ENCODE data around the gene TUBB1.

The TUBB1 gene

DNA sequence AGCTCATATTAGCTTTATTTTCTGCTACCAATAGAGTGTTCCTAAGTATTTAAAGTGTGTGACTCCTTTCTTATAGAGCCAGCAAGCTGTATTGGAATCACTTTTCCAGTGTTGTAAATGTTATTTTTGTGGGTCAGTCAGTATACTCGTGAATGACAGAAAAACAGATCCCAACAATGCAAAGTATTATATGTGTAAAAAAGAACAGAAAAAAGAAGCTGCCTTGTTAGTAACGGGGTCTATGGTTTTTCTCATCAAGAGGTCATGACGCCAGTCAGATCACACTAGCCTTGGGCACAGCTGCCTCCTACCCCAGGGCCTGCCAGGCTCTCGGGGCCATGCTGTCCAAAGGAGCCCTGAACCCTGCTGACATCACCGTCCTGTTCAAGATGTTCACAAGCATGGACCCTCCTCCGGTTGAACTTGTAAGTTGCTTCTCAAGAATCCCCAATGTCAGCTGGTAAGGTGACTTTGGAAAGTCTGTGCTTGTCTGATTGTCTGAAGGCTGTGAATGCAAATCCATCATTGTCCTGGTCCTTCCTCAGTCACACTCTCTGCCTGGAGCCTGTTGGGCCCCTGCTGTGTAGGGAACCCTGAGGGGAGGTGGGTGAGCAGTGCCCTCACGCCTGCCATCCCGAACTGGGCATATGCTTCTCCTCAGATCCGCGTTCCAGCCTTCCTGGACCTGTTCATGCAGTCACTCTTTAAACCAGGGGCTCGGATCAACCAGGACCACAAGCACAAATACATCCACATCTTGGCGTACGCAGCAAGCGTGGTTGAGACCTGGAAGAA, 28.4 kb upstream of the TUBB1 start:
- Histone ChIP-seq H3K4me1 (ENCODE audit: insufficient read depth, low read length) (no peaks in the 10 kb centered on the region), H3K27me3 (ENCODE audit: control insufficient read depth in 1 of 2, insufficient read depth in 2 of 2, low read length in 2 of 2) (no peaks in the 10 kb centered on the region), H3K4me3 (ENCODE audit: low read depth in 1 of 2, low read length in 2 of 2) (no peak overlapping the region), H3K9me3 (ENCODE audit: low read length) (no peaks in the 10 kb centered on the region), H3K36me3 (ENCODE audit: insufficient read depth, low read length) (peaks cover 84% of the 10 kb centered on the region), H3K27ac (ENCODE audit: low read depth, low read length) (no peak overlapping the region), H3K9ac (ENCODE audit: low read length) (no peak overlapping the region)

DNA sequence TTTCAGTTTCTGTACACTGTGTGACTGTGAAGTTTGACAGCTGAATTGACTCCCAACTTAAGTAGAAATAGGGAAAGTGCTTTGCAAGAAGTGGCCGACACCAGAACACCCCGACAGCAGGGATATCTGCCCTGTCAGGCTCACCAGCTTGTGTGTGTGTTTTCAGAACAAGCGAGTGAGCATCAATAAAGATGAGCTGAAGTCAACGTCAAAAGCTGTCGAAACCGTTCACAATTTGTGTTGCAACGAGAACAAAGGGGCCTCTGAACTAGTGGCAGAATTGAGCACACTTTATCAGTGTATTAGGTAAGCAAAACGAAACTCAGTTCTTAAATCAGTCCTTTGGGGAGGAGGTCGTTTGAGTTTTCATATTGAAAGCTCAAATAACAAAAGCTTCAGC, 27.5 kb upstream of the TUBB1 start:
- Histone ChIP-seq H3K27ac (ENCODE audit: low read depth, low read length) (no peak overlapping the region), H3K4me1 (ENCODE audit: insufficient read depth, low read length) (no peaks in the 10 kb centered on the region), H3K36me3 (ENCODE audit: insufficient read depth, low read length) (peaks cover 90% of the 10 kb centered on the region), H3K9me3 (ENCODE audit: low read length) (no peaks in the 10 kb centered on the region), H3K4me3 (ENCODE audit: low read depth in 1 of 2, low read length in 2 of 2) (no peak overlapping the region), H3K9ac (ENCODE audit: low read length) (no peak overlapping the region), H3K27me3 (ENCODE audit: control insufficient read depth in 1 of 2, insufficient read depth in 2 of 2, low read length in 2 of 2) (no peaks in the 10 kb centered on the region)

- Histone ChIP-seq H3K4me1 (ENCODE audit: insufficient read depth, low read length) (no peaks in the 10 kb centered on the region), H3K4me3 (ENCODE audit: low read depth in 1 of 2, low read length in 2 of 2) (no peak overlapping the region), H3K9ac (ENCODE audit: low read length) (no peak overlapping the region), H3K27ac (ENCODE audit: low read depth, low read length) (no peak overlapping the region), H3K36me3 (ENCODE audit: insufficient read depth, low read length) (peaks cover 90% of the 10 kb centered on the region), H3K9me3 (ENCODE audit: low read length) (no peaks in the 10 kb centered on the region), H3K27me3 (ENCODE audit: control insufficient read depth in 1 of 2, insufficient read depth in 2 of 2, low read length in 2 of 2) (no peaks in the 10 kb centered on the region)
Measured at GRCh38 chr20:58992911-58993310, 26.3 kb upstream of the TUBB1 start.

DNA sequence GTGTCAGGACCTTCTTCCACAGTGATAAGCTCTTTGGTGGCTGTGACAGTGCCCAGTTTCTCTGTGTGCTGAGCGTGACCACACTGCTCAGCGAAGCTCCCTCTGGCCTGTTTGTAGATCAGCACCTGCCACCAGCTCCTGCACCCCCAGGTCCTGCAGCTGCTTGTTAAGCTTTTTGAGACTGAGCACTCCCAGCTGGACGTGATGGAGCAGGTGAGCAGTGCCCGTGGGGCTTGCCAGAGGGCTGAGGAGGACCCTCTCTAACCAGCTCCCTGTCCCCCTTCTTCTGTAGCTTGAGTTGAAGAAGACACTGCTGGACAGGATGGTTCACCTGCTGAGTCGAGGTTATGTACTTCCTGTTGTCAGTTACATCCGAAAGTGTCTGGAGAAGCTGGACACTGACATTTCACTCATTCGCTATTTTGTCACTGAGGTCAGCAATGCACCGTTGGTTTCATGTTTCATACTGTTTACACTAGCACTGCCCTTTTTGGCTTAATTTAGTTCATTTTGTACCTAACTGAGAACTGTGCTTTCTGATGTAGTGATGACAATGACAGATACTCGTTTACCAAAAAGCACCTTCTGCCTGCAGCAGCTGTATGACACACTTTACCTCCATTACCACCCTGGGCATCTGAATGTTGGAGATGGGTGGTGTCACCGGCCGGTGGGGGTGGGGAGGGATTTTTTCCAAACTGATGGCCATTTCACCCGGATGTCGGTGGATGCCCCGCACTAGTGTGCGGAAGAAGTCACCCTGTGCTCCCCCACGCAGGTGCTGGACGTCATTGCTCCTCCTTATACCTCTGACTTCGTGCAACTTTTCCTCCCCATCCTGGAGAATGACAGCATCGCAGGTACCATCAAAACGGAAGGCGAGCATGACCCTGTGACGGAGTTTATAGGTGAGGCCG, 25.6 kb upstream of the TUBB1 start:
- no peak overlapping the region for H3K27ac ChIP-seq (ENCODE audit: low read depth, low read length)
- no peaks in the 10 kb centered on the region for H3K9me3 ChIP-seq (ENCODE audit: low read length)
- H3K4me3 ChIP-seq (ENCODE audit: low read depth in 1 of 2, low read length in 2 of 2) = no peak overlapping the region
- no peaks in the 10 kb centered on the region for H3K4me1 ChIP-seq (ENCODE audit: insufficient read depth, low read length)
- no peak overlapping the region for H3K9ac ChIP-seq (ENCODE audit: low read length)
- H3K36me3 ChIP-seq (ENCODE audit: insufficient read depth, low read length) = peaks cover 85% of the 10 kb centered on the region
- H3K27me3 ChIP-seq (ENCODE audit: control insufficient read depth in 1 of 2, insufficient read depth in 2 of 2, low read length in 2 of 2) = no peaks in the 10 kb centered on the region

- Histone ChIP-seq H3K4me3 (ENCODE audit: low read depth in 1 of 2, low read length in 2 of 2) (no peak overlapping the region), H3K27me3 (ENCODE audit: control insufficient read depth in 1 of 2, insufficient read depth in 2 of 2, low read length in 2 of 2) (no peaks in the 10 kb centered on the region), H3K9me3 (ENCODE audit: low read length) (no peaks in the 10 kb centered on the region), H3K27ac (ENCODE audit: low read depth, low read length) (no peak overlapping the region), H3K9ac (ENCODE audit: low read length) (no peak overlapping the region), H3K36me3 (ENCODE audit: insufficient read depth, low read length) (peaks cover 81% of the 10 kb centered on the region), H3K4me1 (ENCODE audit: insufficient read depth, low read length) (no peaks in the 10 kb centered on the region)
Measured at GRCh38 chr20:58994390-58995159, 24.7 kb upstream of the TUBB1 start.

DNA sequence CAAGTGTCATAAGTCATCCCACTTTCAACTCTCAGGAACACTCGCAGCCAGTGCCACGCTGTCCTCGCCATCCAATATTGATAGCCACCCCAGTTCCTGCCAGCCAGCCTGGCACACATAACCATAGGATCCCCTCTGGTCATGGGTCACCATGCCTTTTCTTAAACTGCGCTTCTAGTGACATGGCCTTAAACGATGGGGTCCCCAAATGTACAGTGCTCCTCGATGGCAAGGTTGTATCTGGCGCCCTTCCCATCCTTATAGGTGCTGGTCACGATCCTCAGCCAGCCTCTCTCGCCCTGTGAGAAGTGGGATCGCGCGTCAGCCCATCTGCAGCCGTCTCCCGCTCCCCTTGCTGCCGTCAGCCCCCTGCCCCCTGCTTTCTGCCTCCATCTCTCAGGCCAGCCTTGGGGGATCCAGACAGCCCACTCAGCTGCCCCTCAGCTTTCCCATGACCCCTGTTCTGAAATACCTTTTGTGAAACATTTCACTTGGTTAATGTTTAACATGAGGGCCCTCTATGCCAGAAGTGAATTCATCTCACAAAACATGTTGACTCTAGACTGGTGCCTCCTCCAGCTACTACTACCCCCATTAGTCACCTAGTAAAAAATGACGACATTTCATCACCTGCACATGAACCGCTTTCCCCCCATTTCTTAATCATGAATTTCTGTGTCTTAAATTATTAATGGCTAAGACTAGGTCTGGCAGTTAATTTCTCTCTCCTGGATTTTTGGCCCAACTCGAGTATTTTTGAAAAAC, 23.6 kb upstream of the TUBB1 start:
- Histone ChIP-seq H3K4me3 (ENCODE audit: low read depth in 1 of 2, low read length in 2 of 2) (no peak overlapping the region), H3K9me3 (ENCODE audit: low read length) (no peaks in the 10 kb centered on the region), H3K27me3 (ENCODE audit: control insufficient read depth in 1 of 2, insufficient read depth in 2 of 2, low read length in 2 of 2) (no peaks in the 10 kb centered on the region), H3K27ac (ENCODE audit: low read depth, low read length) (no peak overlapping the region), H3K4me1 (ENCODE audit: insufficient read depth, low read length) (no peaks in the 10 kb centered on the region), H3K36me3 (ENCODE audit: insufficient read depth, low read length) (peaks cover 76% of the 10 kb centered on the region), H3K9ac (ENCODE audit: low read length) (no peak overlapping the region)

- Histone ChIP-seq H3K27me3 (ENCODE audit: control insufficient read depth in 1 of 2, insufficient read depth in 2 of 2, low read length in 2 of 2) (no peaks in the 10 kb centered on the region), H3K27ac (ENCODE audit: low read depth, low read length) (no peak overlapping the region), H3K4me1 (ENCODE audit: insufficient read depth, low read length) (no peaks in the 10 kb centered on the region), H3K9ac (ENCODE audit: low read length) (no peak overlapping the region), H3K36me3 (ENCODE audit: insufficient read depth, low read length) (peaks cover 76% of the 10 kb centered on the region), H3K9me3 (ENCODE audit: low read length) (no peaks in the 10 kb centered on the region), H3K4me3 (ENCODE audit: low read depth in 1 of 2, low read length in 2 of 2) (no peak overlapping the region)
Measured at GRCh38 chr20:58996226-58996611, 23.0 kb upstream of the TUBB1 start.

GRCh38 chr20:58997141-58997770, 22.0 kb upstream of the TUBB1 start:
- Histone ChIP-seq H3K9me3 (ENCODE audit: low read length) (no peaks in the 10 kb centered on the region), H3K36me3 (ENCODE audit: insufficient read depth, low read length) (peaks cover 72% of the 10 kb centered on the region)

GRCh38 chr20:58998656-58999055, 20.6 kb upstream of the TUBB1 start:
- Histone ChIP-seq H3K4me3 (ENCODE audit: low read depth in 1 of 2, low read length in 2 of 2) (no peak overlapping the region), H3K9ac (ENCODE audit: low read length) (no peak overlapping the region), H3K27me3 (ENCODE audit: control insufficient read depth in 1 of 2, insufficient read depth in 2 of 2, low read length in 2 of 2) (no peaks in the 10 kb centered on the region), H3K9me3 (ENCODE audit: low read length) (no peaks in the 10 kb centered on the region), H3K27ac (ENCODE audit: low read depth, low read length) (no peak overlapping the region), H3K36me3 (ENCODE audit: insufficient read depth, low read length) (peaks cover 61% of the 10 kb centered on the region), H3K4me1 (ENCODE audit: insufficient read depth, low read length) (peaks cover 4% of the 10 kb centered on the region)

More at GRCh38 chr20:58997141-58997770, 22.0 kb upstream of the TUBB1 start:
- H3K27ac ChIP-seq (ENCODE audit: low read depth, low read length) = no peak overlapping the region
- H3K4me3 ChIP-seq (ENCODE audit: low read depth in 1 of 2, low read length in 2 of 2) = no peak overlapping the region
- H3K9ac ChIP-seq (ENCODE audit: low read length) = no peak overlapping the region
- H3K27me3 ChIP-seq (ENCODE audit: control insufficient read depth in 1 of 2, insufficient read depth in 2 of 2, low read length in 2 of 2) = no peaks in the 10 kb centered on the region
- no peaks in the 10 kb centered on the region for H3K4me1 ChIP-seq (ENCODE audit: insufficient read depth, low read length)

- Histone ChIP-seq H3K4me1 (ENCODE audit: insufficient read depth, low read length) (peaks cover 16% of the 10 kb centered on the region), H3K9ac (ENCODE audit: low read length) (no peak overlapping the region), H3K27me3 (ENCODE audit: control insufficient read depth in 1 of 2, insufficient read depth in 2 of 2, low read length in 2 of 2) (no peaks in the 10 kb centered on the region), H3K36me3 (ENCODE audit: insufficient read depth, low read length) (peaks cover 53% of the 10 kb centered on the region), H3K4me3 (ENCODE audit: low read depth in 1 of 2, low read length in 2 of 2) (no peak overlapping the region), H3K27ac (ENCODE audit: low read depth, low read length) (no peak overlapping the region), H3K9me3 (ENCODE audit: low read length) (no peaks in the 10 kb centered on the region)
Measured at GRCh38 chr20:59000326-59000725, 18.9 kb upstream of the TUBB1 start.
